Aorta (tissue), 5 donors: ENCODE data around the gene TGFB1. TPM values are rescaled to one million over a fixed set of nuclear protein-coding genes. Genes with fewer than 3 reads are reported as not detected.
"Not testable (repeated sequence)": the region's sequence is repeated elsewhere in the genome, so short reads cannot be mapped to it uniquely, and the experiment has no call there.

Experiments
- ATAC-seq: fragments of 200-7000 bp; cut with Tn5 transposase; one replicate; pipeline ENCODE4 v1.9.1; 2022; ENCODE audit warnings: moderate library complexity; ENCODE audit not compliant: low FRiP score
- DNase-seq, 2 donors: peaks; one replicate each; pipeline ENCODE4 v3.0.0-alpha.2; 2020
- H3K27ac ChIP-seq, 2 donors: one replicate each; pipeline ENCODE4 v1.5.1; 2013; ENCODE audit warnings: low read length in 2 of 2, mild to moderate bottlenecking in 2 of 2, moderate library complexity in 2 of 2, control low read depth in 1 of 2, inconsistent platforms in 1 of 2, low read depth in 1 of 2
- H3K27me3 ChIP-seq, 2 donors: one replicate each; pipeline ENCODE4 v1.6.1; 2013; ENCODE audit warnings: control low read depth in 1 of 2, low read length in 1 of 2, mild to moderate bottlenecking in 1 of 2, moderate library complexity in 1 of 2; ENCODE audit not compliant: insufficient read depth in 2 of 2, control insufficient read depth in 1 of 2
- H3K36me3 ChIP-seq, 2 donors: one replicate each; pipeline ENCODE4 v1.6.1; 2013; ENCODE audit warnings: control low read depth in 1 of 2, low read length in 1 of 2, mild to moderate bottlenecking in 1 of 2; ENCODE audit not compliant: insufficient read depth in 2 of 2, control insufficient read depth in 1 of 2
- H3K4me1 ChIP-seq, 2 donors: one replicate each; pipeline ENCODE4 v1.6.1; 2013; ENCODE audit warnings: low read length in 2 of 2, control low read depth in 1 of 2, mild to moderate bottlenecking in 1 of 2, moderate library complexity in 1 of 2; ENCODE audit not compliant: insufficient read depth in 2 of 2, control insufficient read depth in 1 of 2
- H3K4me3 ChIP-seq, 2 donors: one replicate each; pipeline ENCODE4 v1.5.1; 2013; ENCODE audit warnings: low read length in 2 of 2, control low read depth in 1 of 2, mild to moderate bottlenecking in 1 of 2
- H3K9me3 ChIP-seq: one replicate; pipeline ENCODE4 v1.6.1; 2013; ENCODE audit warnings: mild to moderate bottlenecking, low read length; ENCODE audit not compliant: control insufficient read depth
- WGBS, 2 donors: extraction: QIAGEN DNeasy Blood & Tissue Kit; methylation state at CpG; one replicate each; pipeline ENCODE4 v1.1.7; 2013; 5-methylcytosine and 5-hydroxymethylcytosine counted together
- intact Hi-C, 2 donors: fragments of 100-400 bp; cut with DNase I; formaldehyde crosslinking; loops; one replicate each; pipeline versions ENCODE4 v1.14.2 to v1.15.0; 2022
- polyA plus RNA-seq, 2 donors: library from polyadenylated mRNA; stranded (reverse); fragments of 200-250 nt; gene quantifications; one replicate each; pipeline ENCODE4 v1.2.3, GENCODE V29; 2013
- total RNA-seq, 2 donors: library from RNA; stranded (reverse); fragmentation: NEBNext Ultra II Directional; extraction: Animal tissue kit (Norgen Biotek cat#: 25700); gene quantifications; one replicate each; pipeline ENCODE4 v1.2.1, GENCODE V29; 2021
- donor health status: healthy with polysubstance abuse.
- donor health status: Bipolar disorder and iron deficiency.
- donor health status: DM: no; HTN: no; CAD: no.
- donor health status: DM: no; HTN: no; CAD: no.
- donor health status: DM: yes; HTN: yes; CAD: no.

The TGFB1 gene
- total and polyA plus RNA-seq, 4 donors: 25.4 to 97.5 (median 69.1) TPM

DNA sequence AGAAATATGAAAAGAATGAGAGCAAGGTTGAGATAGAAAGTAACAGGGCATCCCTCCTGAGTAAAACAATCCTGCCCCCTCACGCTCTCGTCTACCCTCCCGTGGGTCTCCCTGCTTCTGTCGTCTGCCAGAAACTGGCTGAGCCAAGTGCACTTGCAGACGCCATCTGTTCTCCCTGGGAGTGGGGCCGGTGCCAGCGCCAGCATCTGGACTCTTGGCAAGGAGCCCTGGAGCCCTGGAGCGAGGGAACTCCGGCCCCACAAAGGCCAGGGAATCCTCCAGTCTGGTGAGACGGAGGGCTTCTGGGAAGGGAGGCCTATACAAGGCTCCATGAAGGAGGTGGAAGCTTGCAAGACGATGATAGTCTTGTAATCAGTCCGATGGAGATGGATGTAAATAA lies 20.3 kb upstream of the TGFB1 start:
- Histone ChIP-seq H3K4me1 (no peaks in the 10 kb centered on the region), H3K27me3 (no peaks in the 10 kb centered on the region), H3K36me3 (no peaks in the 10 kb centered on the region), H3K27ac (no peak overlapping the region), H3K9me3 (no peaks in the 10 kb centered on the region), H3K4me3 (no peak overlapping the region)
- DNase-seq (peak; percentile 89 to 90), ATAC-seq (peak; percentile 58)
- intact Hi-C loops: no loop called here
- 3 to 5% methylated on average over 12 of the region's 12 CpGs for WGBS, 2 donors

DNA sequence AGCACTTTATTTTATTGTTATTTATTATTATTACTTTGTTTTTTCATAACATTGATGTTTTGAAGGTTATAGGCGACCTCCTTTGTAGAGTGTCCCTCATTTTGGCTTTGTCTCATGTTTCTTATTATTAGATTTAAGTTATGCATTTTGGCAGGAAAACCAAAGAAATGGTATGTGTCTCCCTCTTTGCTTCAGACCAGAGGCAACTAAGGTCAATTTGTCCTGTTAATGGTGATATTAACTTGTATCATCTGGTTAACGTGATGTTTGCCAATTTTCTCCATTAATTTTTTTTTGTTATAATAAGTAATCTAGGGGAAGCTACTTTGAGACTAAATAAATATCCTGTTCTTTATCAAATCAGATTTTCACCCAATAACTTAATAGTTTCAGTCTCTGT lies 18.8 kb upstream of the TGFB1 start:
- WGBS, 2 donors: 54 to 64% methylated on average over 2 of the region's 2 CpGs
- H3K4me3 ChIP-seq: no peak overlapping the region
- DNase-seq (no peak), ATAC-seq (no peak)
- no peaks in the 10 kb centered on the region for H3K36me3 ChIP-seq
- H3K9me3 ChIP-seq: no peaks in the 10 kb centered on the region
- intact Hi-C loops: no loop called here
- H3K4me1 ChIP-seq: no peaks in the 10 kb centered on the region
- no peaks in the 10 kb centered on the region for H3K27me3 ChIP-seq
- no peak overlapping the region for H3K27ac ChIP-seq

DNA sequence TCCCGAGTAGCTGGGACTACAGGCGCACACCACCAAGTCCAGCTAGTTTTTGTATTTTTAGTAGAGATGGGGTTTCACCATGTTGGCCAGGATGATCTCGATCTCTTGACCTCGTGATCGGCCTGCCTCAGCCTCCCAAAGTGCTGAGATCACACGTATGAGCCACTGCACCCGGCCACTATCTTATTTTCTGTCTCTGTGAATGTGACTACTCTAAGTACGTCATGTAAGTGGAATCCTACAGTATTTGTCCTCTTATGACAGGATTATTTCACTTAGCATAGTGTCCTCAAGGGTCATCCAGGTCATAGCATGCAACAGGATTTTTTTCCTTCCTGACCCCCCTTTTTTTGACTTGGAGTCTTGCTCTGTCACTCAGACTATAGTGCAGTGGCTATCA lies 17.8 kb upstream of the TGFB1 start:
- H3K27me3 ChIP-seq: no peaks in the 10 kb centered on the region
- H3K27ac ChIP-seq: no peak overlapping the region
- no peaks in the 10 kb centered on the region for H3K9me3 ChIP-seq
- no peak for ATAC-seq
- no peak overlapping the region for H3K4me3 ChIP-seq
- no peaks in the 10 kb centered on the region for H3K36me3 ChIP-seq
- intact Hi-C loops: no loop called here
- WGBS, 2 donors: 93 to 94% methylated on average over 8 of the region's 8 CpGs
- no peaks in the 10 kb centered on the region for H3K4me1 ChIP-seq
- DNase-seq: no peak

DNA sequence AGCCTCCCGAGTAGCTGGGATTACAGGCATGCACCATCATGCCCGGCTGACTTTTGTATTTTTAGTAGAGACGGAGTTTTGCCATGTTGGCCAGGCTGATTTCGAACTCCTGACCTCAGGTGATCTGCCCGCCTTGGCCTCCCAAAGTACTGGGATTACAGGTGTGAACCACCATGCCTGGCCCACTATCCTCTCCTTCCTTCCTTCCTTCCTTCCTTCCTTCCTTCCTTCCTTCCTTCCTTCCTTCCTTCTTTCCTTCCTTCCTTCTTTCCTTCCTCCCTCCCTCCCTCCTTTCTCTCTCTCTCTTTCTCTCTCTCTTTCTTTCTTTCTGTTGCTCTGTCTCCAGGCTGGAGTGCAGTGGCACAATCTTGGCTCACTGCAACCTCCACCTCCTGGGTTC lies 17.4 kb upstream of the TGFB1 start:
- H3K27me3 ChIP-seq, H3K36me3 ChIP-seq, H3K4me3 ChIP-seq, intact Hi-C loops, DNase-seq, H3K27ac ChIP-seq, ATAC-seq, H3K4me1 ChIP-seq, H3K9me3 ChIP-seq: not testable (repeated sequence)
- WGBS, 2 donors: 92 to 94% methylated on average over 5 of the region's 5 CpGs

DNA sequence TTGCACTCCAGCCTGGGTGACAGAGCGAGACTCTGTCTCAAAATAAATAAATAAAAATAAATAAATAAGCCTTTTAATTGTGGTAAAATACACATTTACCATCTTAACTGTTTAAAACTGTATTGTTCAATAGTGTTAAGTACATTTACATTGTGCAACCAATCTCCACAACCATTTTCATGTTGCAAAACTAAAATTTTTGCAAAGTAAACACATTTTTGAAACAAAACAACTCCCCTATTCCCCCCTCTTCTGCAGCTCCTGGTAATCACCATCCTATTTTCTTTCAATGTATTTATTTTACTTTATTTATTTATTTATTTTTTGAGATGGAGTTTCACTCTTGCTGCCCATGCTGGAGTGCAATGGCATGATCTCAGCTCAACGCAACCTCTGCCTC lies 16.0 kb upstream of the TGFB1 start:
- Histone ChIP-seq H3K9me3 (no peaks in the 10 kb centered on the region), H3K27ac (no peak overlapping the region), H3K4me3 (no peak overlapping the region), H3K4me1 (no peaks in the 10 kb centered on the region), H3K36me3 (no peaks in the 10 kb centered on the region), H3K27me3 (no peaks in the 10 kb centered on the region)
- DNase-seq: no peak
- no peak for ATAC-seq
- intact Hi-C loops: no loop called here
- 98 to 99% methylated on average over 2 of the region's 2 CpGs for WGBS, 2 donors

DNA sequence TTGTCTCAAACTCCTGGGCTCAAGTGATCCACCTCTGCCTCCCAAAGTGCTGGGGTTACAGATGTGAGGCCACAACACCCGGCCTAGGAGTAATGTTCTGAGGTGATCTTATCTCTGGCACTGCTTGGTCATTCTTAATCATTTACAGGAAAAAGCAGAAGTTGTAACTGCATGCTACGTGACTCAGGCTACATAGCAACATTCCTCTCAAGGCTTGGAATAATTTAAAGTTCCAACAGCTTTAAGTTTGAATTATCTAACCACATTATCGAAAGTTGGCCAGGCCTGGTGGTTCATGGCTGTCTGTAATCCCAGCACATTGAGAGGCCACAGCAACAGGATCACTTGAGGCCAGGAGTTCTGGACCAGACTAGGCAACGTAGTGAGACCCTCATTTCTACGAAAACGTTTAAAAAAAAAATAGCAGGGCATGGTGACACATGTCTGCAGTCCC lies 14.2 kb upstream of the TGFB1 start:
- intact Hi-C loops: no loop called here
- ATAC-seq (no peak), DNase-seq (no peak)
- Histone ChIP-seq H3K27ac (no peak overlapping the region), H3K4me3 (no peak overlapping the region), H3K27me3 (no peaks in the 10 kb centered on the region), H3K36me3 (no peaks in the 10 kb centered on the region), H3K4me1 (no peaks in the 10 kb centered on the region), H3K9me3 (no peaks in the 10 kb centered on the region)
- 25% methylated on average over 6 of the region's 6 CpGs for WGBS, 2 donors

DNA sequence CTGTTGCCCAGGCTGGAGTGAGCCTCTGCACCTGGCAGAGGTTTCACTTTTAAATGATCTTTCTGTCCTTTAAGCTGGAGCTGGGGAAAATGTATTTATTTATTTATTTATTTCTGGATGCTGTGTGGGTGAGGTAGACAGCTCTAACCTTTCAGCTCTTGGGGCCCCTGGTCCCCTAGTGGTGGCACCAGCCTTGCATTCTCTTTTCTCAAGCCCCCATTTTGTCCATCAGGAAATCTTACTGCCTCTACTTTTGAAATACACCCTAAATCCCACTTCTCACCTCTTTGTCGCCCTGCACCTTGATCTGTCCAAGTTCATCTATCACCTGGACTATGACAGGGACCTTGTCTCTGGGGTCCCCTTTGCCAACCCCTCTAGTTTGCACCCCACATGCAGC lies 12.4 kb upstream of the TGFB1 start:
- H3K9me3 ChIP-seq: no peaks in the 10 kb centered on the region
- intact Hi-C loops: no loop called here
- no peak overlapping the region for H3K27ac ChIP-seq
- WGBS, 2 donors: 98 to 100% methylated on average over 1 of the region's 1 CpG
- DNase-seq (no peak), ATAC-seq (no peak)
- no peaks in the 10 kb centered on the region for H3K36me3 ChIP-seq
- no peaks in the 10 kb centered on the region for H3K4me1 ChIP-seq
- no peak overlapping the region for H3K4me3 ChIP-seq
- H3K27me3 ChIP-seq: no peaks in the 10 kb centered on the region

DNA sequence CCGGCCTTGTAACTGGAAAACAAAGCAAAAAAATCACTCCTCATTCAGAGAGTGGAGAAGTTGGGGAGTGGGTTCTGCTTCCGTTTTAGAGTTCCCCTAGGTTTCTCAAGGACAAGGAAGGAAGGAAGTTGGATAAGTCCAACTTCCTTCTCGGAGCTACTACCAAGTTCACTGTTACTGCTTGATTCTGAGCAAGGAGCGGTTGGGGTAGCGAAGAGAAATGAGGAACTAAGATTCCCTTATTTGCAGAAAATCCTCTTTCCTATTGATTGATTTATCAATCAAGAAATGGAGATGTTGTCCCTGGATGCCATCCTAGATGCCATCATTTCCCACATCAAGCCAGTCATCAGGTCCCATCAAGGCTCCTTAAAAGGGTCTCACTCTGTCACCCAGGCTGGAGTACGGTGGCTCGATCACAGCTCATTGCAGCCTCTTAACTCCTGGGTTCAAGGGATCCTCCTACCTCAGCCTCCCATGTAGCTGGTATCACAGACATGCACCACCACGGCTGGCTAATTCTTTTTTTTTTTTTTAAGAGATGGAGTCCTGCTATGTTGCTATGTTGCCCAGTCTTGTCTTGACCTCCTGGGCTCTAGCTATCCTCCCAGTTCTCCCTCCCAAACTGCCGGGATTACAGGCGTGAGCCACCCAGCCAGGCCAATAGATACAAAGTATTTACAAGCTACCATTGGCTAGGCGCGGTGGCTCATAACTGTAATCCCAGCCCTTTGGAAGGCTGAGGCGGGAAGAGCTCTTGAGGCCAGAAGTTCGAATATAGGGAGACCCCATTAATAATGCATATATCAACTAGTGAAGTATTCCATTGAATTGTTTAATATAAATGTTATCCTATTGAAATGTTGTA lies 11.0 kb upstream of the TGFB1 start:
- ATAC-seq (no peak), DNase-seq (no peak)
- Histone ChIP-seq H3K4me3 (peak overlapping the region; percentile 12 to 45), H3K36me3 (no peaks in the 10 kb centered on the region), H3K27ac (peak overlapping the region in 1 of 2 donors; percentile 46), H3K27me3 (no peaks in the 10 kb centered on the region), H3K4me1 (no peaks in the 10 kb centered on the region), H3K9me3 (no peaks in the 10 kb centered on the region)
- intact Hi-C loops: no loop called here
- WGBS, 2 donors: 79 to 81% methylated on average over 14 of the region's 14 CpGs
